AG08396 (cell line): Measurements from ENCODE around the gene CDYL.

Experiments
- DNase-seq: peaks from one replicate; pipeline ENCODE4 v3.0.0; 2012; ENCODE audit warnings: low spot score, mixed read lengths

Gene CDYL

DNA sequence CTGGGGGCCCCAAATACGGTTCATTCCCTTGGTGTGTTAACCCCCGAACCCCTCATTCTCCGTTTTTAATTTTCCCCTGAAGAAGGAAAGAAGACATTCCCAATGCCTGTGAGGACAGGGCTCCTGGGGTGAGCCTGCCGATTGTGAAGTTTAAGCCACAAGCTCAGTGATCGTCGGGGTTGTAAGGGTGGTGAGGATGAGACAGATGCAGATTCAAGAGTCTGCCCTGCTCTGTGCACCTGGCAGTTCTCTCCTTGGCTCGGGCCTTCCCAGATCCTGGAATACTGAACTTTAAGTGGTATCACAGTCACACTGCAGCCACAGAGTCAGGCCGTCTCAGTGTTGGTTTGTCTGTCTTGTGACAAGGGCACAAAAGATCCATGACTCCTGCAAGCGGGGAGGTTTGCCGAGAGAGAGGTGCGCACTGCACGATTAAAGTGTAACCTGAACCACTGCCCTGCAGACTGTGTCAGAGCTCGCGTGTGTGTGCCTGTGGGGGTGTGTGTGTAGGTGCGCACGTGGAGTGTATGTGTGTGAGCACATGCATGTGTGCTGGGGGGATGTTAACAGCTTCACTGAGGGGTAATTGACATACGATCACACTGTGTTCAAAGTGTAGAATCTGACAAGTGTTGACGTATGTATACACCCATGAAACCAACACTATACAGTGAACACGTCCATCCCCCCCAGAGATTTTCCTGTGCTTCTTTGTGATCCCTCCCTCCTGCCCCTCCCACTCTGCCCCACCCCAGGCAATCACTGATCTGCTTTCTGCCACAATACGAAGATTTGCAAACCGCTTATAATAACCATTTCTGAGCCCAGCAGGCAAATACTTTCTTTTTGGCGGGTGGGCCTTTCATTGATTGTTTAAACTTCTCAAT lies 188.7 kb downstream of the CDYL start:
- no peak for DNase-seq

DNA sequence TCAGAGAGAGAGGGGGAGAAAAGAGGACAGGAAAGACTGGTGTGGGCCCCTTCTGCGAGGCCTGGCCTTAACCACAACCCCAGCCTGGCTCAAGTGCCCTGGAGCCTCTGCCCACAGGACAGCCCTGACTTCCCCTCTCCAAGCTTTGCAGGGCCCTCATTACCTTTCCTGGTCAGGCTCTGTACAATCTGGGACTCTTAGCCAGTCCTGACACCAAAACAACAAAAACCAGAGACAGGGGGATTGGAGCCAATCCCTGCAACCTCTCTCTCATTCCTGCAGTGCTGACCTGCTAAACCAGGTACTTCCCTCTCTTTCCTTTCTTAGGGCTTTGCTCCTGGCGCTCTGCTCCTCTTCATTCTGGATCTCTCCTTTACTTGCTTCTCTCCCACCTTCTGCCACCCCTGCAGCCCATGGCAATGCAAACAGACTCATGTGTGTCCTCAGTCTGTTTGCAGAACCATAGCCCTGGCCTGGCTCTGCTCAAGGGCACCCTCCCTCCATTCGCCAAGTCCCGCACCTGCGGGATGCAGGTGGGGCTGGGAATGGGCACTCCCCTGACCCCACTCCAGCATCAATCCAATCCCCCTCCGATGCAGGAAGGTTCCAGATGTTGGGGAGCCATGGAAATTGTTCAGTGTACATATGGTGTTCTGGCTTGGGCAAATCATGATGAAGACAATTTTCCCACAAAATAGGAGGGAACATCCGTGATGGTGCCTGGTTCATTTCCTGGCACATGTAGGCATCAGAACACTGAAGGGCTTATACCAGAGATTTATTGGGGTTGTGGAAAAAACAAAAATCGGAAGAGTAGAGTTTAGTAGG lies 189.6 kb downstream of the CDYL start:
- DNase-seq: no peak

DNA sequence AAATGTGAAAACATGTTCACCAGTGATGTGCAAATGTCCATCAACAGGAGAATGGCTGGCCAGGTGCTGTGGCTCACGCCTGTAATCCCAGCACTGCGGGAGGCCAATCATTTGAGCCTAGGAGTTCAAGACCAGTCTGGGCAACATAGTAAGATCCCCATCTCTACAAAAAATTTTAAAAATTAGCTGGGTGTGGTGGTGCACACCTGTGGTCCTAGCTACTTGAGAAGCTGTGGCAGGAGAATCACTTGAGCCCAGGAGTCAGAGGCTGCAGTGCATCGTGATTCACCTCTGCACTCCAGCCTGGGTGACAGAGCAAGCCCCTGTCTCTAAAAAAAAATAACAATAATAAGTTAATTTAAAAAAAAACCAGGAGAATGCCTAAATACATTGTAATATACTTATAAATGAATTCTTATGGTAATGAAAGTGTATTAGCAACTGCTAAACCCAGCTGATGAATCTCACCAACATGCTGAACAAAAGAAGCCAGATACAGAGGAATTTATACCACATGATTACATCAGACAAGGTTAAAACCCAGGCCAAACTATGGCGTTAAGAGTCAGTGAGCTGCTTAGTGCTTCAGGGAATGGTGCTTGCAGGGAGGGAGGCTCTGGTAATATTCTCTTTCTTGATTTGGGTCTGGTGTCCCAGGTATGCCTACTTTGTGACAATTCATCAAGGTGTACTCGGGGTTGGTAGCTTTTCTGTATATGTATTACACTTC lies 191.3 kb downstream of the CDYL start:
- DNase-seq: no peak

DNA sequence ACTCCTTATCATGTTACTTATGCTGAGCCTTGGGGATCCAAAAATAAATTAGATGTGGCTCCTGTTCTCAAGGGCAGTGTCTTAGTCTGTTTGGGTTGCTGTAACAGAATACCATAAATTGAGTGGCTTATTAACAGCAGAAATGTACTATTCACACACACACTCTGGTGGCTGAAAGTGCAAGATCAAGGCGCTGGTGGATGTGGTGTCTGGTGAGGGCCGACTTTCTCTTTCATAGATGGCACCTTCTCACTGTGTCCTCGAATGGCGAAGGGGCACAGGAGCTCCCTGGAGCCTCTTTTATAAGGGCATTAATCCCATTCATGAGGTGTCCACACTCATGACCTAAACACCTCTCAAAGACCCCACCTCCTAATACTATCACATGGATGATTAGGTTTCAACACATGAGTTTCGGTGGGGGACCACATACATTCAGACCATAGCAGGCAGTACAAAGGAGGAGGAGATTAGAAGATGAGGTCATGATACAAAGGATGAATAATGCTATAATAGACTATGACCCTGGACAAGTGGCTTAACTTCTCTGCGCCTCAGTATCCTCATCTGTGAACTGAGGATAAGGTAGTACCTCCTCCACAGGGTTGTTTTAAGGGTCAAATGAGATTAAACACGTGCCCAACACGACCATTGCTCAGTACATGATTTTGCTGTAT lies 193.5 kb downstream of the CDYL start:
- DNase-seq: no peak

DNA sequence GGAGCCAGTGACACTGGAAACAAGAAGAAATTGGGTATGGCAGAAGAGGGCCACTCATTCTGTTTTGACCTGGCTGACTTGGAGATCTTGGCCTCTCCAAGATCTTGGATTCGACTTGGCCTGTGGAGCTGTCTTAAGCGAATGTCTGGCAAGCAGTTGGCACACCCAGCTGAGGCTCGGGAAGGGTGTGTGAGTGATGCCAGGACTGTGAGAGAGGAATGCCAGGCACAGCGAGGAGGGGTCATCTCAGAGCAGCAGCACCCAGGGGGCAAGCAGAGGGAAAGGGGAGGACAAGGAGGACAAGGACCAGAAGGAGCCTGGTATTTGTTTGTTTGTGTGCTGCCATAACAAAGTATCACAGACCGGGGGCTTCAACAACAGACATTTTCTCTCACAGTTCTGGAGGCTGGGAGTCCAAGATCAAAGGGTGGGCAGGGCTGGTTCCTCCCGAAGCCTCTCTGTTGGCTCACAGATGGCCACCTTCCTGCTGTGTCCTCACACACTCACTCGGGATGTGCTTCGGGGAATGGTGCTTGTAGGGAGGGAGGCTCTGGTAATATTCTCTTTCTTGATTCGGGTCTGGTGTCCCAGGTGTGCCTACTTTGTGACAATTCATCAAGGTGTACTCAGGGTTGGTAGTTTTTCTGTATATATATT lies 194.7 kb downstream of the CDYL start:
- no peak for DNase-seq

DNA sequence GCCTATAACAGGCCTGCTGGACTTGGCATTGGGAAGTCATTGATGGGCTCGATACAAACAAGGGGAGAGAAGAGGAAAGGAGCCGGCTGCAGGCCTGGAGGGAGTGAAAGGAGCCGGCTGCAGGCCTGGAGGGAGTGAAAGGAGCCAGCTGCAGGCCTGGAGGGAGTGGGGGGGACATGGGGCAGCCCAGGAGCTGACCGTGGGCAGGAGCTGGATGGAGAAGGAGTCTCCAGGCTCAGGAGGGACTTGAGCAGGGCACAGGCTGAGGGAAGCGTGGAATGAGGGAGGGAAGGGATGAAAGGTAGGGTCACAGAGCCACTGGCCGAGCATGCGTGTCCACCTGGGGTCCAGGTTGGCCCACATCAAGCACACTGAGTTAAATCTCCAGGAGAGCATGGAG lies 195.6 kb downstream of the CDYL start:
- DNase-seq: no peak

GRCh38 chr6:4972438-4972837 lies 196.2 kb downstream of the CDYL start:
- DNase-seq: no peak

DNA sequence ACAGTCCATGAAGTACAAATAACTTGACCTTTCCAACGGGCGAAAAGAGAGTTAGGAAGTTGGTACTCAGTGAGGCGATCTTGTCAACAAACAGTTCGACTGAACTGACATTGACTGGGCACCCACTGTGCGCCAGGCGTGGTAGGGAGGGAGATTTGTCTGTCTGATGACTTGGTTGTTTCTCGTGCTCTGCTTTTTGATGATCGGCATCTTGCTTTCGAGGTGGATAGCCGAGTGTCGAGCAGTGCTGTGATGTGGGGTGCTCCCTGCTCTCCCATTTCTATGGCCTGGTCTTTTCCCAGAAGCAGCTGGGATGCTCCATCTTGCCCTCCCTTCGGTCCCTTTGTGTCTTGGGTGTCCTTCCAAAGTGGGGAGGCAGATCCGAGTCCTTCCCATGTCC lies 197.2 kb downstream of the CDYL start:
- DNase-seq: no peak

DNA sequence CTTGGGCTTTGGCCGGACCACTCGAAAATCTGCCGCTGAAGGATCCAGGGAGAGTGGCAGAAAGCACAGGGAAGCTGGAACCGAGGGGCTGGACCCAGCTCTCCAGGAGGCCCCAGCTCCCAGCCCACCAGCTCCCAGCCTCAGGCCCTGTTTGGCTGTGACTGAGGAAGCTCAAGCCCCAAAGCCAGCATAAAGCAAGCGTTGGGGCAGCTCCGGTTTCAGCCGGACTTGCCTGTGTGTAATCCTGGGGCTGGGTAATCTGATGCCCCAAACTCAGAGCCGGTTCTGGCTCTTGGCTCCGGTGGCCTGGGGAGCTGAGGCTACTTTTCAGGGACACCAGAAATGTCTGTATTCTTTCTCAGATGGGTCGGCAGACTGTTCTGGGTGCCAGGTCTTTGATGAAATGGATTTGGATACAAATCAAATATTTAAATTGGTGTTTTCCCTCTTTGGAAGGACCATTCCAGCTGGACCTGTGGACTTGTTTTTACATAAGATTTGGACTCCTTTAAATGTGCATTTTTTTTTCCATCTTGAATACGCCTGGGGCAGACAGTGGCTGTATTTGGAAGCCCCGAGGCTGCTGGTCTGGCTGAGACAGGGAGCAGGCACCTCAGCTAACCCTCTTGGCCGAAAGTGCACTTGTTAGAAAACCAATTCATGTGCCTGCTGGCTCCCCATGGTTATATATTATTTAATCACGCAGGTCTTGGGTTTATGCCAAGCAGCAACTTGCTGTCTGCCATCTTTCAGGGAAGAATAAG lies 198.0 kb downstream of the CDYL start:
- peak; percentile 73 for DNase-seq

DNA sequence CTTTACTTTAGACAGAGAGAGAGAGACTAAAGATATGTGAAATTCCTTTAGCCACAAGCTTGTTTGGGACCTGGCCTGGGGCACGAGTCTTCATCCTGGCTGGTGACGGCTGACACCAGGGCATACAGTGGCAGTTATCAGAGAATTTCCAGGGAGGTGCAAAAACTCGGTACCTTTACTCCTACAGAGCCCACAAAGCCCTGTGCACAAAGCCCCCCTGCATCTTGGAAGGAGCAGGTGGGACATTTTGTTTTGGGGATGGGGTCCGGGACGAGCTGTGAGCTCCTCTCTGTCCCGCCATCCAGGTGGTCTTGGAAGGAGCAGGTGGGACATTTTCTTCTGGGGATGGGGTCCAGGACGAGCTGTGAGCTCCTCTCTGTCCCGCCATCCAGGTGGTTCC lies 198.8 kb downstream of the CDYL start:
- DNase-seq: no peak

GRCh38 chr6:4975506-4975905 lies 199.3 kb downstream of the CDYL start:
- DNase-seq: no peak

GRCh38 chr6:4977468-4977867 lies 201.3 kb downstream of the CDYL start:
- no peak for DNase-seq

DNA sequence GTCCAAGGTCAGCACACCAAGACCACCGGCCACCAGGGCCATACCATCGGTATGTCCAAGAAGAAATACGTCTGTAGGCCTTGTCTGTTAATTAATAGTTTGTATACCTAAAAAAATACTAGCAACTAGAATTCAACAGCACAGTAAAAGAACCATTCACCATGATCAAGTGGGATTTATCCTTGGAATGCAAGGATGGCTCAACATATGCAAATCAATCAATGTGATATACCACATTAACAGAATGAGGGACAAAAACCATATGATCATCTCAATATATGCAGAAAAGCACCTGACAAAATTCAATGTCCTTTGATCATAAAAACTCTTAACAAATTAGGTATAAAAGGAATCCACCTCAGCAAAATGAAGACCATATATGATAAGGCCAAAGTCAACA lies 203.2 kb downstream of the CDYL start:
- DNase-seq: no peak

- no peak for DNase-seq
These were observed 205.6 kb downstream of the CDYL start for GRCh38 chr6:4981761-4982160.

GRCh38 chr6:4983322-4983721 lies 207.1 kb downstream of the CDYL start:
- DNase-seq: no peak

DNA sequence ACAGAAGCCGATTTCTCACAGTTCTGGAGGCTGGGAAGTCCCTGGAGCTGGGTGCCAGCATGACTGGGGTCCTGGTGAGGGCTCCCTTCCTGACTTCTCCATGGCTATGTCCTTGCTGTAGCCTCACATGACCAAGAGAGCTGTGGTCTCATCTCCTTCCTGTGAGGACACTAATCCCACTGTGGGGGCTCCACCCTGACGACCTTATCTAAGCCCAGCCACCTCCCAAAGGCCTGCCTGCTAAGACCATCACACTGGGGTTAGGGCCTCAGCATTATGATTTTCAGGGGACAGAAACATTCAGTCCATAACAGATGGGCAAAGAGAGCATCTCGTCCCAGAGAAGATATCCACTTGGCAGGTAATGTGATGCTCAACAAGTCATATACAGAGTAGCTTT lies 210.8 kb downstream of the CDYL start:
- no peak for DNase-seq

DNA sequence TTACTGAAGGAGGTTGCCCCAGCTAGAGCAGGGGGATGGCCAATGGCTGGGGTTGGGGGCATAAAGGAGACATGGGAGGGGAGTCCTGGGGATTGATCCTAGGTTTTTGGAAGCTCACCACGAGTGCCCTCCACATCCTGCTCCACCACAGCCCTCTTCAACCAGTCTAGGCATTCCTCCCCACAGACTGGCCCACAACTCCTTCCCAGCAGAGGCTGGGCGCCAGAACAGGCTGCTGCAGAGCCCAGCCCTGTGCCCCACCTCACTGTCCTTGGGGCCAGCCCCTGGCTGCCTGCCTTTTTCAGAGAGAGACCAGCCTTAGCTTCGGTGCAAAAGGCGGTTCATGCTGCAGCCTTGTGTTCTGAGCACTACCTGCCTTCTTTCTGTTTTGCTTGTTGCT lies 211.2 kb downstream of the CDYL start:
- DNase-seq: no peak

DNA sequence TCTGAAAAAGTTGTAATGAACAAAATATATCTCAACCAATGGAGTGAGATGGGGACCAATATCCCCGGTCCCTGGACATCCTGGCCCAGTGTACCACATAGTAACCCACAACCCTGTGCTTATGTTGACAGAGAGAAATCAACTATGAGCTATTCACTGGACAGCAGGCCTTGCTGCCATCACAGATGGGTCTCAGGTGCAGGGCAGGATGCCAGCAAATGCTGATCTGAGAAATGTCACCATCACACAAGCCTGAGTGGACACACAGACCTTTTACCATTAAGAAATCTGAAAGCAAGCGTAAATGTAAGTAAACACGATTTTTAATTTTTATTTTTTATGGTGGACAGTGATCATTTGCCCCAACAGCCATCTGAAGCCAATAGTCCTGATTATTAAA lies 218.5 kb downstream of the CDYL start:
- DNase-seq: no peak

- DNase-seq: no peak
These were observed 221.7 kb downstream of the CDYL start for GRCh38 chr6:4997862-4998261.

DNA sequence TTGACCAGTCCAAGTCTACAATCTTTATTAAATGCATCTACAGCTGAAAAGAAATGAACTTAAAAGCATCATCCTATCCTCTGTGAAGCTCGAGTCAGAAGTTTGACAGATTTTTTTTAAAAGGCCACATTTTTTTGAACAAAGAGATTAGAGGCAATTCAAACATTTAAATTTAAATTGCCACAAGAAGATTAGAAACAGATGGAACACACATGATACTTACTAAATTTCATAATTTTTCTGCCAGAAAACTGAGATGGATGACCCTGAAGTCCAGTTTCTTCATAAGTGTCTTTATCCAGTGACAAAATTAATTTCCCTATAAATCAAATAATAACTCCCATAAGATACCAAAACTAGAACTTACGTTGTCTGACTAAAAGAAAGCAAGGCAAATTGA lies 223.4 kb downstream of the CDYL start:
- no peak for DNase-seq
